ENCODE results near the gene CALY. TPM values are rescaled to one million over a fixed set of nuclear protein-coding genes. Genes with fewer than 3 reads are reported as not detected.

Gene CALY
- total and polyA plus RNA-seq, 8 donors: 0.75 to 17.8 (median 3.2) TPM

DNA sequence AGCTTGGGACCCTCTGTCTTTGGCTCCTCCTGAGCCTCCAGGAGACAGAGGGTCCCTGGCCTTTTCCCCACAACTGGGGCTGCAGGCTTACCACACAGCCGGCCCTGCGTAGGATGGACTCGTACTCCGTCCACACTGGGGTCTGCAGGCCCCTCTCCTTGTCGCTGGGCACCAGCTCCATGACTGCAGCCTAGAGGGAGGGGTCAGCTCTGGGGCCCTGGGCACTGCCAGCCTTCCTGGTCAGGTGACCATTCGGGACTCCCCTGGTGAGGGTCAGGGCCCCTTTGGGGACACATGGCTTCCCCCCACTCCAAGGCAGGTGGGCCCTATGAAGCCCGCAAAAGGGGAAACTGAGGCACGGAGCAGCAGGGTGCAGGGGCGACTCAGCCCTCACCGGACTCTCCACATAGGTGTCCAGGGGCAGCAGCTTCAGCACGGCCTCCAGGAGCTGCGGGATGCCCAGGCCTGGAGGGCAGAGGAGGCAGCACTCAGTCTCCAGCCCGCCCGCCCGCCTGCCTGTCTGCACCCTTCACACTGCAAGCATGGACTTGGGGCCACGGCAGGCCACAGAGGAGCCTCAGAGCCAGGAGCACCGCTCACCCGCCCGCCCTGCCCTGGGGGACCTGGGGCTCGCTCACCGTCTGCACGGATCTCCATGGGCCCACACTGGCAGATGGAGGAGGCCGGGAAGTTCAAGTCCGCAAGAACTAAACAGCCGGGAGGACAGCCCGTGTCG is 20.0 kb upstream of the CALY start:
- Histone ChIP-seq H3K36me3 (no peaks in the 10 kb centered on the region), H3K4me3 (peak overlapping the region; percentile 39 to 63 (median 46)), H3K27ac (no peak overlapping the region), H3K27me3 (no peaks in the 10 kb centered on the region), H3K4me1 (peaks cover 10 to 20% (median 10%) of the 10 kb centered on the region in 3 donors), H3K9me3 (no peaks in the 10 kb centered on the region)
- no peak for DNase-seq
- TF ChIP-seq, protein P1, sequence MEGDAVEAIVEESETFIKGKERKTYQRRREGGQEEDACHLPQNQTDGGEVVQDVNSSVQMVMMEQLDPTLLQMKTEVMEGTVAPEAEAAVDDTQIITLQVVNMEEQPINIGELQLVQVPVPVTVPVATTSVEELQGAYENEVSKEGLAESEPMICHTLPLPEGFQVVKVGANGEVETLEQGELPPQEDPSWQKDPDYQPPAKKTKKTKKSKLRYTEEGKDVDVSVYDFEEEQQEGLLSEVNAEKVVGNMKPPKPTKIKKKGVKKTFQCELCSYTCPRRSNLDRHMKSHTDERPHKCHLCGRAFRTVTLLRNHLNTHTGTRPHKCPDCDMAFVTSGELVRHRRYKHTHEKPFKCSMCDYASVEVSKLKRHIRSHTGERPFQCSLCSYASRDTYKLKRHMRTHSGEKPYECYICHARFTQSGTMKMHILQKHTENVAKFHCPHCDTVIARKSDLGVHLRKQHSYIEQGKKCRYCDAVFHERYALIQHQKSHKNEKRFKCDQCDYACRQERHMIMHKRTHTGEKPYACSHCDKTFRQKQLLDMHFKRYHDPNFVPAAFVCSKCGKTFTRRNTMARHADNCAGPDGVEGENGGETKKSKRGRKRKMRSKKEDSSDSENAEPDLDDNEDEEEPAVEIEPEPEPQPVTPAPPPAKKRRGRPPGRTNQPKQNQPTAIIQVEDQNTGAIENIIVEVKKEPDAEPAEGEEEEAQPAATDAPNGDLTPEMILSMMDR (IDR thresholded peaks at IDR 0.05): no peak
- no peak for ATAC-seq
- FAIRE-seq: no peak
- intact Hi-C loops (cut with DNase I): no loop called here
- 71 to 73% methylated on average over 26 to 27 of the region's 27 CpGs for WGBS, 2 donors

DNA sequence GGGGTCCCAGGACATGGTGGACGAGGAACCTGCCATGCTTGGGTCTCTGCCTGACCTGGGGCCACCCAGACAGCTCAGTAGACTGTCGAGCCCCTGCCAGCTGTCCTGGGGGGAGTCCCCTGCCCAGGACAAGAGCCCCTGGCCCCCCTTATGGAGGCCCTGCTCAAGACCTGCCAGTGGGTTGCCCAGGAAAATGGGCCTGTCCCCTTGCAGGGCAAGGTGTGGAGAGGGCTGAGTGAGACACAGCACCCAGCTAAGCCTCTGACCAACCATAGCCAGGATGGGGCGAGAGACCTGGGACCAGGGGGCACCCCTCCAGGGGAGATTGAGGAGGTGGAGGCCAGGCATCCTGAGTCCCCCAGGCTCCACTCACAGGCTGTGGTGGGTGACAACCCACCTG is 19.3 kb upstream of the CALY start:
- Histone ChIP-seq H3K27ac (no peak overlapping the region), H3K4me1 (peaks cover 10 to 20% (median 10%) of the 10 kb centered on the region in 3 donors), H3K9me3 (no peaks in the 10 kb centered on the region), H3K36me3 (no peaks in the 10 kb centered on the region), H3K4me3 (no peak overlapping the region), H3K27me3 (no peaks in the 10 kb centered on the region)
- no peak for ATAC-seq
- no peak for DNase-seq
- no peak for FAIRE-seq
- intact Hi-C loops (cut with DNase I): no loop called here
- 95 to 97% methylated on average over 3 of the region's 3 CpGs for WGBS, 2 donors
- TF ChIP-seq, protein P1 (IDR thresholded peaks at IDR 0.05): no peak

DNA sequence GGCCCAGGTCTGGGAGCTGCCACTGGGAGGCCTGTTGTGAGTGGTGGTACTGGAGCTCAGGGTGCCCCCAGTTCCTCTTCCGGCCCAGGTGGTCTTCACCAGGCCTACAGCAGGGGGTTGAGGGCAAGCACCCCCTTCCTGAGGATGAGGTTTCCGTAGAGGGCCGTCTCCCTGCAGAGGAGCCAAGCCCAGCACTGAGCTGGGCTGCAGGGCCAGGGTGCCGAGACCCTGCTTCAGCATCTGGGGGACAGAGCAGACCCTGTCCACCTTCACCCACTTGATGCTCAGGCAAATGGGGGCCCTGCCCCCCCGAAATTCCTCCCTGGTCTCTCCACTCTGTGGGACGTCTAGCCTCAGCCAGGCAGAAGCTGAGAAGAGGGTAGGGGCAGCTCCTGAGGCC is 18.6 kb upstream of the CALY start:
- 92% methylated on average over 6 of the region's 6 CpGs for WGBS, 2 donors
- no peak overlapping the region for H3K4me3 ChIP-seq
- no peak overlapping the region for H3K27ac ChIP-seq
- H3K36me3 ChIP-seq: no peaks in the 10 kb centered on the region
- no peak for DNase-seq
- intact Hi-C loops (cut with DNase I): no loop called here
- peaks cover 9 to 13% (median 10%) of the 10 kb centered on the region in 3 donors for H3K4me1 ChIP-seq
- no peaks in the 10 kb centered on the region for H3K27me3 ChIP-seq
- no peak for ATAC-seq
- no peak for FAIRE-seq
- no peaks in the 10 kb centered on the region for H3K9me3 ChIP-seq
- TF ChIP-seq, protein P1 (IDR thresholded peaks at IDR 0.05): no peak

DNA sequence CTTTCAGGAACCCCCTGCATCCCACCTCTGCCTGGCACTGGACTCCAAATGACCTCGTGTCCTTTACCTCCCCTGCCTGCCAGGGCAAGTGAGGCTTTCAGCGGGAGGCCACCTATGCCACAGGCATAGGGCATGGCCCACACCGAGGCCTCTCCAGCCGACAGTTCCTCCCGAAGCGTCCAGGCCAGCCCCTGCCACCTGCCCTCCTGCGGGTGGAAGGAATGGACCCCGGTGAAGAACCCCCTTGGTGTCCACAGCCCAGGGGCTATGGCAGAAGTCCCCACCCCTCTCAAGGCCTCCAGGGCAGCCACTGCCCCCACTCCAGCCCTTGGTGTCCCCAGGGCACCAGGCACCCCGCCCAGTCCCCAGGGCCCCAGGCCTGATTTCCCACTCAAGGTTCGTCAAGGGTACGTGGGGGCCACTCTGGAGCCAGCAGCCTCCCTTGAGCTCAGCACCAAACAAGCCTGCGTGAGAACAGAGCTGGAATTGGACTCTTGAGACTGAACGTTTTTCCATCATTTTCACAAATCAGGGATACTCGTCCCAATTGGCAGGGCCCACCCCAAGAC is 18.1 kb upstream of the CALY start:
- intact Hi-C loops (cut with DNase I): no loop called here
- 91 to 97% methylated on average over 14 of the region's 14 CpGs for WGBS, 2 donors
- Histone ChIP-seq H3K36me3 (no peaks in the 10 kb centered on the region), H3K27ac (no peak overlapping the region), H3K27me3 (no peaks in the 10 kb centered on the region), H3K4me1 (peaks cover 4 to 9% (median 6%) of the 10 kb centered on the region in 3 donors), H3K9me3 (no peaks in the 10 kb centered on the region), H3K4me3 (no peak overlapping the region)
- TF ChIP-seq, protein P1 (IDR thresholded peaks at IDR 0.05): no peak
- FAIRE-seq (no peak), DNase-seq (no peak), ATAC-seq (no peak)

Measured in pancreas (tissue), 10 donors.